Thyroid gland (tissue), 4 donors: ENCODE results near the gene FRMD4A. TPM values are rescaled to one million over a fixed set of nuclear protein-coding genes. Genes with fewer than 3 reads are reported as not detected.

Experiments
- DNase-seq, 2 donors: peaks; one replicate each; pipeline ENCODE4 v3.0.0-alpha.2; 2019
- H3K27ac ChIP-seq, 3 donors: fragments of 200-600 bp; sonication (generic); 1 replicate in 2 of 3; 2 replicates in 1 of 3; pipeline ENCODE4 v1.5.1; 2016 to 2019; ENCODE audit warnings: mild to moderate bottlenecking in 1 of 3, moderate library complexity in 1 of 3
- H3K27me3 ChIP-seq: fragments of 200-600 bp; sonication (generic); one replicate; pipeline ENCODE4 v1.5.1; 2019
- H3K36me3 ChIP-seq, 2 donors: fragments of 200-600 bp; sonication (generic); one replicate each; pipeline ENCODE4 v1.5.1; 2016 to 2019
- H3K4me1 ChIP-seq, 2 donors: fragments of 200-600 bp; sonication (generic); one replicate each; pipeline ENCODE4 v1.5.1; 2017 to 2019
- H3K4me3 ChIP-seq, 3 donors: fragments of 200-600 bp; sonication (generic); replicated peaks in 1 of 3; 1 replicate in 2 of 3; 2 replicates in 1 of 3; pipeline ENCODE4 v1.5.1; 2016; ENCODE audit warnings: mild to moderate bottlenecking in 1 of 3
- H3K9me3 ChIP-seq: fragments of 200-600 bp; sonication (generic); one replicate; pipeline ENCODE4 v1.5.1; 2017
- CTCF ChIP-seq, 6 experiments: fragments of 200-600 bp in 3 of 6; fragments of 450-650 bp in 3 of 6; sonication (generic) in 3 of 6; IDR thresholded peaks; one replicate each; pipeline ENCODE4 v1.5.1; 2016 to 2019; ENCODE audit warnings: antibody characterized with exemption in 6 of 6, mild to moderate bottlenecking in 2 of 6, inconsistent platforms in 1 of 6, moderate library complexity in 1 of 6
- POLR2A ChIP-seq, 2 donors: fragments of 450-650 bp; IDR thresholded peaks; one replicate each; pipeline ENCODE4 v1.6.1; 2017; ENCODE audit warnings: antibody characterized with exemption in 2 of 2, mild to moderate bottlenecking in 2 of 2, moderate library complexity in 1 of 2
- WGBS, 2 donors: methylation state at CpG; one replicate each; pipeline ENCODE4 v1.1.5; 2017; 5-methylcytosine and 5-hydroxymethylcytosine counted together
- intact Hi-C: fragments of 100-400 bp; cut with DNase I; formaldehyde crosslinking; loops from one replicate; pipeline ENCODE4 v1.15.1; 2023
- total RNA-seq, 4 donors: library from RNA; depleted of rRNA; stranded (reverse); fragments of >200 nt; gene quantifications; one replicate each; pipeline ENCODE4 v1.2.3, GENCODE V29; 2016

The FRMD4A gene
- total RNA-seq, 4 donors from 2014 or later: 10.6 to 18.6 (median 16.3) TPM

DNA sequence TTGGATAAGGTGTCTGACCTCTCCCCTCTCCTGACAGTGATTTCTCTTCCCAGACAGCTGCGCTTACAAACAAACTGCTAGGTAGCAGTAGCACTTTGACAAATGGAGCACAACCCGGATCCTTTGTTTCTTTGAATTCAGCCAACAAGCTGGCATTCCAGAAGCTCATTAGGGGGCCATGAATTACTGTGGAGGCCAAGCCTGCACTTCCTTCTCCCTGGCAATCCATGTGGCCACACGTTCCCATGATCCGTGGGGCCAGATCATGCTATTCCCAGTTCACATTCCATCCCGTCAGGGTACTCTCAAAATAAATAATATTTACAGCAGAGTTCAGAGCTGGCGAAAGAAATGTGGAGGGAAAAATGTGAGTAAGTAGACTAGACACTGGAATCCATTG is 571.6 kb downstream of the FRMD4A start:
- whole genome bisulfite sequencing, 2 donors: 89 to 92% methylated on average over 6 of the region's 6 CpGs
- no peak for TF ChIP-seq POLR2A (IDR thresholded peaks at IDR 0.05)
- TF ChIP-seq CTCF (IDR thresholded peaks at IDR 0.05): no peak
- no peaks in the 10 kb centered on the region for H3K36me3 ChIP-seq
- DNase-seq: no peak
- H3K4me1 ChIP-seq: no peaks in the 10 kb centered on the region
- no peaks in the 10 kb centered on the region for H3K9me3 ChIP-seq
- no peak overlapping the region for H3K4me3 ChIP-seq
- intact Hi-C loops: no loop called here
- H3K27ac ChIP-seq: no peak overlapping the region
- H3K27me3 ChIP-seq: no peaks in the 10 kb centered on the region

DNA sequence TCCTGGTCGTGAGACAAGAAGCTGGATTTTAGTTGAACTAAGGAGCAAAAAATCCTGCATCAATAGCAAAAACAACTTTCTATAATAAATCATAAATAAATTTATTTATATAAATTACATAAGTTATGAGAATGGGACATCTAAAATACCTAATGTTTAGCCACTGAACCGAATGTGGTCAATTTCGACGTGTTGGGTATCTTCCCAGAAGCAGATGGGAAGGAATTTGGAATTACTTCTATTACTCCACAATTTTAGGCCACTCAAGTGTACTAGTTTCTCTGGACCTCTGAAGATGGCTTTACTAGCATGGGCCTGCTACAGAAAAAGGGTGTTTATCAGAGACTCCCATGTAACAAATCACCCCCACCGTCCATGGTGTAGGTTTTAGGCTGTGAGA is 572.0 kb downstream of the FRMD4A start:
- 81 to 83% methylated on average over 5 of the region's 5 CpGs for WGBS, 2 donors
- TF ChIP-seq CTCF (IDR thresholded peaks at IDR 0.05) (no peak), POLR2A (IDR thresholded peaks at IDR 0.05) (no peak)
- intact Hi-C loops: no loop called here
- Histone ChIP-seq H3K27ac (no peak overlapping the region), H3K36me3 (no peaks in the 10 kb centered on the region), H3K4me1 (no peaks in the 10 kb centered on the region), H3K4me3 (no peak overlapping the region), H3K27me3 (no peaks in the 10 kb centered on the region), H3K9me3 (no peaks in the 10 kb centered on the region)
- DNase-seq: no peak

GRCh38 chr10:13758312-13758711 is 572.4 kb downstream of the FRMD4A start:
- Histone ChIP-seq H3K27me3 (no peaks in the 10 kb centered on the region), H3K27ac (no peak overlapping the region), H3K9me3 (no peaks in the 10 kb centered on the region), H3K4me3 (no peak overlapping the region), H3K4me1 (no peaks in the 10 kb centered on the region), H3K36me3 (no peaks in the 10 kb centered on the region)
- no peak for DNase-seq
- TF ChIP-seq CTCF (IDR thresholded peaks at IDR 0.05) (no peak), POLR2A (IDR thresholded peaks at IDR 0.05) (no peak)
- 89 to 98% methylated on average over 3 of the region's 3 CpGs for WGBS, 2 donors
- intact Hi-C loops: no loop called here

- intact Hi-C loops: no loop called here
These were observed 576.4 kb downstream of the FRMD4A start for GRCh38 chr10:13754277-13754676.

DNA sequence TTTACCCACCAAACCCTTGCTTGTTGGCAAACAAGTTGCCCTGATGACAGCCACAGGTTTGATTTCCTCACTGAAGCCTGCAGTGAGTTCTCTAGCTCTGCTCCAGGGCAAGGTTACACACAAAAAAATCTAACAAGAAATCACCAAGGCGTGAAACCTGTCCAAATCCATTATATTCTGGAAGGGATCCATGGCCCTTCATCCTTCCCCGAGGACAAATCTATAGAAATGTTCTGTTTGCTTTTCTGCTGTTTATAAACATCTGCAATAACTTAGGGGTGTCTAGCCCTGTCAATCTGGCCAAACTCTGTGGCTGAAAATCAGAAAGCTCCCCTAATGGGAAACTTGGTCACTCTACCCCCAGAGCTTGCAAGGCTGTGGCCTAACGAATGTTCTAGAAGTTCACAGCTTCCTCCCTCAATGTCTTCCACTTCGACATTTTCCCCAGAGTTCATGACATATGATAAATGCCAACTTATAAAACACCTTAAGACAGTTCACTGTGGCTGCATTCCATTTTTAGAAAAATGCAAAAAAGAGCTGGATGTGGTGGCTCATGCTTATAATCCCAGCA is 579.4 kb downstream of the FRMD4A start:
- WGBS, 2 donors: 90% methylated on average over 4 of the region's 4 CpGs
- H3K9me3 ChIP-seq: no peaks in the 10 kb centered on the region
- H3K36me3 ChIP-seq: no peaks in the 10 kb centered on the region
- TF ChIP-seq CTCF (IDR thresholded peaks at IDR 0.05) (no peak), POLR2A (IDR thresholded peaks at IDR 0.05) (no peak)
- H3K27me3 ChIP-seq: no peaks in the 10 kb centered on the region
- no peaks in the 10 kb centered on the region for H3K4me1 ChIP-seq
- no peak overlapping the region for H3K4me3 ChIP-seq
- no peak for DNase-seq
- H3K27ac ChIP-seq: no peak overlapping the region
- intact Hi-C loops: no loop called here

More at GRCh38 chr10:13754277-13754676, 576.4 kb downstream of the FRMD4A start:
- no peaks in the 10 kb centered on the region for H3K9me3 ChIP-seq
- no peaks in the 10 kb centered on the region for H3K4me1 ChIP-seq
- no peak overlapping the region for H3K27ac ChIP-seq
- no peak overlapping the region for H3K4me3 ChIP-seq
- DNase-seq: no peak
- H3K27me3 ChIP-seq: no peaks in the 10 kb centered on the region
- no peak for TF ChIP-seq POLR2A (IDR thresholded peaks at IDR 0.05)
- no peak for TF ChIP-seq CTCF (IDR thresholded peaks at IDR 0.05)
- H3K36me3 ChIP-seq: no peaks in the 10 kb centered on the region
- 91 to 93% methylated on average over 2 of the region's 2 CpGs for WGBS, 2 donors
